ENCODE measurements around the gene AP5M1.

Gene AP5M1

GRCh38 chr14:57277062-57277461 is 8.3 kb downstream of the AP5M1 start:
- Histone ChIP-seq H3K27ac (ENCODE audit: low read depth, low read length) (no peak overlapping the region), H3K36me3 (ENCODE audit: control insufficient read depth in 5 of 5, insufficient read depth in 5 of 5, low read length in 5 of 5) (peaks cover 18 to 31% (median 22%) of the 10 kb centered on the region in 5 donors), H3K9ac (ENCODE audit: low read length in 5 of 5) (no peak overlapping the region), H3K9me3 (ENCODE audit: control insufficient read depth in 5 of 5, low read length in 5 of 5) (no peaks in the 10 kb centered on the region), H3K4me1 (ENCODE audit: control insufficient read depth in 5 of 5, insufficient read depth in 5 of 5, low read length in 5 of 5) (peaks cover 0 to under 1% (median 0%) of the 10 kb centered on the region in 5 donors), H3K4me3 (ENCODE audit: low read depth in 1 of 5, low read length in 5 of 5) (no peak overlapping the region), H3K27me3 (ENCODE audit: control insufficient read depth in 5 of 5, insufficient read depth in 4 of 5, low read length in 5 of 5) (no peaks in the 10 kb centered on the region)

GRCh38 chr14:57287745-57288144 is 19.0 kb downstream of the AP5M1 start:
- Histone ChIP-seq H3K4me1 (ENCODE audit: control insufficient read depth in 5 of 5, insufficient read depth in 5 of 5, low read length in 5 of 5) (no peaks in the 10 kb centered on the region), H3K4me3 (ENCODE audit: low read depth in 1 of 5, low read length in 5 of 5) (no peak overlapping the region), H3K9me3 (ENCODE audit: control insufficient read depth in 5 of 5, low read length in 5 of 5) (no peaks in the 10 kb centered on the region), H3K27ac (ENCODE audit: low read depth, low read length) (no peak overlapping the region), H3K36me3 (ENCODE audit: control insufficient read depth in 5 of 5, insufficient read depth in 5 of 5, low read length in 5 of 5) (peaks cover 28 to 59% (median 51%) of the 10 kb centered on the region in 5 donors), H3K27me3 (ENCODE audit: control insufficient read depth in 5 of 5, insufficient read depth in 4 of 5, low read length in 5 of 5) (no peaks in the 10 kb centered on the region), H3K9ac (ENCODE audit: low read length in 5 of 5) (no peak overlapping the region)

- H3K9me3 ChIP-seq (ENCODE audit: control insufficient read depth in 5 of 5, low read length in 5 of 5) = no peaks in the 10 kb centered on the region
- peaks cover 15 to 42% (median 37%) of the 10 kb centered on the region in 5 donors for H3K36me3 ChIP-seq (ENCODE audit: control insufficient read depth in 5 of 5, insufficient read depth in 5 of 5, low read length in 5 of 5)
- H3K4me1 ChIP-seq (ENCODE audit: control insufficient read depth in 5 of 5, insufficient read depth in 5 of 5, low read length in 5 of 5) = no peaks in the 10 kb centered on the region
- no peak overlapping the region for H3K27ac ChIP-seq (ENCODE audit: low read depth, low read length)
- H3K27me3 ChIP-seq (ENCODE audit: control insufficient read depth in 5 of 5, insufficient read depth in 4 of 5, low read length in 5 of 5) = no peaks in the 10 kb centered on the region
- H3K9ac ChIP-seq (ENCODE audit: low read length in 5 of 5) = no peak overlapping the region
- H3K4me3 ChIP-seq (ENCODE audit: low read depth in 1 of 5, low read length in 5 of 5) = no peak overlapping the region
Measured at GRCh38 chr14:57290751-57291150, 22.0 kb downstream of the AP5M1 start.

GRCh38 chr14:57291692-57292647 is 23.2 kb downstream of the AP5M1 start:
- no peak overlapping the region for H3K4me3 ChIP-seq (ENCODE audit: low read depth in 1 of 5, low read length in 5 of 5)
- H3K36me3 ChIP-seq (ENCODE audit: control insufficient read depth in 5 of 5, insufficient read depth in 5 of 5, low read length in 5 of 5) = peaks cover 8 to 29% (median 24%) of the 10 kb centered on the region in 5 donors
- no peak overlapping the region for H3K9ac ChIP-seq (ENCODE audit: low read length in 5 of 5)
- H3K9me3 ChIP-seq (ENCODE audit: control insufficient read depth in 5 of 5, low read length in 5 of 5) = no peaks in the 10 kb centered on the region
- no peaks in the 10 kb centered on the region for H3K4me1 ChIP-seq (ENCODE audit: control insufficient read depth in 5 of 5, insufficient read depth in 5 of 5, low read length in 5 of 5)
- no peak overlapping the region for H3K27ac ChIP-seq (ENCODE audit: low read depth, low read length)
- H3K27me3 ChIP-seq (ENCODE audit: control insufficient read depth in 5 of 5, insufficient read depth in 4 of 5, low read length in 5 of 5) = no peaks in the 10 kb centered on the region

GRCh38 chr14:57293866-57294837 is 25.4 kb downstream of the AP5M1 start:
- peaks cover 0 to 4% (median 0%) of the 10 kb centered on the region in 5 donors for H3K4me1 ChIP-seq (ENCODE audit: control insufficient read depth in 5 of 5, insufficient read depth in 5 of 5, low read length in 5 of 5)
- no peaks in the 10 kb centered on the region for H3K9me3 ChIP-seq (ENCODE audit: control insufficient read depth in 5 of 5, low read length in 5 of 5)
- no peak overlapping the region for H3K4me3 ChIP-seq (ENCODE audit: low read depth in 1 of 5, low read length in 5 of 5)
- H3K36me3 ChIP-seq (ENCODE audit: control insufficient read depth in 5 of 5, insufficient read depth in 5 of 5, low read length in 5 of 5) = peaks cover 4 to 18% (median 12%) of the 10 kb centered on the region in 5 donors
- no peak overlapping the region for H3K27ac ChIP-seq (ENCODE audit: low read depth, low read length)
- H3K27me3 ChIP-seq (ENCODE audit: control insufficient read depth in 5 of 5, insufficient read depth in 4 of 5, low read length in 5 of 5) = no peaks in the 10 kb centered on the region
- H3K9ac ChIP-seq (ENCODE audit: low read length in 5 of 5) = no peak overlapping the region

- H3K36me3 ChIP-seq (ENCODE audit: control insufficient read depth in 5 of 5, insufficient read depth in 5 of 5, low read length in 5 of 5) = peaks cover 3 to 8% (median 8%) of the 10 kb centered on the region in 5 donors
Measured at GRCh38 chr14:57295239-57295638, 26.5 kb downstream of the AP5M1 start.

GRCh38 chr14:57297852-57298251 is 29.1 kb downstream of the AP5M1 start:
- Histone ChIP-seq H3K27me3 (ENCODE audit: control insufficient read depth in 5 of 5, insufficient read depth in 4 of 5, low read length in 5 of 5) (no peaks in the 10 kb centered on the region), H3K9me3 (ENCODE audit: control insufficient read depth in 5 of 5, low read length in 5 of 5) (no peaks in the 10 kb centered on the region), H3K27ac (ENCODE audit: low read depth, low read length) (no peak overlapping the region), H3K4me3 (ENCODE audit: low read depth in 1 of 5, low read length in 5 of 5) (no peak overlapping the region), H3K9ac (ENCODE audit: low read length in 5 of 5) (no peak overlapping the region), H3K36me3 (ENCODE audit: control insufficient read depth in 5 of 5, insufficient read depth in 5 of 5, low read length in 5 of 5) (peaks cover 0 to 6% (median 0%) of the 10 kb centered on the region in 5 donors), H3K4me1 (ENCODE audit: control insufficient read depth in 5 of 5, insufficient read depth in 5 of 5, low read length in 5 of 5) (peaks cover 0 to 5% (median 0%) of the 10 kb centered on the region in 5 donors)

More at GRCh38 chr14:57295239-57295638, 26.5 kb downstream of the AP5M1 start:
- Histone ChIP-seq H3K9me3 (ENCODE audit: control insufficient read depth in 5 of 5, low read length in 5 of 5) (no peaks in the 10 kb centered on the region), H3K4me1 (ENCODE audit: control insufficient read depth in 5 of 5, insufficient read depth in 5 of 5, low read length in 5 of 5) (peaks cover 0 to 5% (median 0%) of the 10 kb centered on the region in 5 donors), H3K9ac (ENCODE audit: low read length in 5 of 5) (no peak overlapping the region), H3K4me3 (ENCODE audit: low read depth in 1 of 5, low read length in 5 of 5) (no peak overlapping the region), H3K27ac (ENCODE audit: low read depth, low read length) (no peak overlapping the region), H3K27me3 (ENCODE audit: control insufficient read depth in 5 of 5, insufficient read depth in 4 of 5, low read length in 5 of 5) (no peaks in the 10 kb centered on the region)

- Histone ChIP-seq H3K4me3 (ENCODE audit: low read depth in 1 of 5, low read length in 5 of 5) (no peak overlapping the region), H3K27ac (ENCODE audit: low read depth, low read length) (no peak overlapping the region), H3K9me3 (ENCODE audit: control insufficient read depth in 5 of 5, low read length in 5 of 5) (no peaks in the 10 kb centered on the region), H3K36me3 (ENCODE audit: control insufficient read depth in 5 of 5, insufficient read depth in 5 of 5, low read length in 5 of 5) (peaks cover 0 to 2% (median 0%) of the 10 kb centered on the region in 5 donors), H3K27me3 (ENCODE audit: control insufficient read depth in 5 of 5, insufficient read depth in 4 of 5, low read length in 5 of 5) (no peaks in the 10 kb centered on the region), H3K9ac (ENCODE audit: low read length in 5 of 5) (no peak overlapping the region), H3K4me1 (ENCODE audit: control insufficient read depth in 5 of 5, insufficient read depth in 5 of 5, low read length in 5 of 5) (peaks cover 0 to 5% (median 0%) of the 10 kb centered on the region in 5 donors)
Measured at GRCh38 chr14:57299511-57299910, 30.7 kb downstream of the AP5M1 start.

- Histone ChIP-seq H3K36me3 (ENCODE audit: control insufficient read depth in 5 of 5, insufficient read depth in 5 of 5, low read length in 5 of 5) (no peaks in the 10 kb centered on the region), H3K9ac (ENCODE audit: low read length in 5 of 5) (no peak overlapping the region), H3K4me1 (ENCODE audit: control insufficient read depth in 5 of 5, insufficient read depth in 5 of 5, low read length in 5 of 5) (peaks cover 0 to 5% (median 0%) of the 10 kb centered on the region in 5 donors)
Measured at GRCh38 chr14:57302883-57303282, 34.1 kb downstream of the AP5M1 start.

More at GRCh38 chr14:57302883-57303282, 34.1 kb downstream of the AP5M1 start:
- H3K4me3 ChIP-seq (ENCODE audit: low read depth in 1 of 5, low read length in 5 of 5) = no peak overlapping the region
- no peak overlapping the region for H3K27ac ChIP-seq (ENCODE audit: low read depth, low read length)
- peaks cover 0 to 2% (median 0%) of the 10 kb centered on the region in 5 donors for H3K27me3 ChIP-seq (ENCODE audit: control insufficient read depth in 5 of 5, insufficient read depth in 4 of 5, low read length in 5 of 5)
- no peaks in the 10 kb centered on the region for H3K9me3 ChIP-seq (ENCODE audit: control insufficient read depth in 5 of 5, low read length in 5 of 5)

Data from subcutaneous abdominal adipose tissue (tissue), 5 donors.